Esophagus squamous epithelium (tissue), 4 donors: ENCODE data around the gene DHRS7C.

Source experiments
- CTCF ChIP-seq, 6 experiments: fragments of 450-650 bp in 4 of 6; fragments of 200-600 bp in 2 of 6; sonication (generic) in 2 of 6; IDR thresholded peaks; one replicate each; pipeline ENCODE4 v1.5.1; 2016 to 2019; ENCODE audit warnings: antibody characterized with exemption in 6 of 6, mild to moderate bottlenecking in 4 of 6, moderate library complexity in 4 of 6
- POLR2A ChIP-seq, 4 donors: fragments of 450-650 bp; IDR thresholded peaks; one replicate each; pipeline ENCODE4 v1.6.1; 2017; ENCODE audit warnings: antibody characterized with exemption in 4 of 4, mild to moderate bottlenecking in 4 of 4, moderate library complexity in 3 of 4

- TF ChIP-seq CTCF (IDR thresholded peaks at IDR 0.05) (no peak), POLR2A (IDR thresholded peaks at IDR 0.05) (no peak)
These were observed 14.4 kb upstream of the DHRS7C start for GRCh38 chr17:9805769-9806168.
